WTC11 (cell line): ENCODE measurements around the gene KLHL26. TPM values are rescaled to one million over a fixed set of nuclear protein-coding genes. Genes with fewer than 3 reads are reported as not detected.

ENCODE experiments used
- ATAC-seq: fragments of 200-7000 bp; cut with Tn5 transposase; 2 replicates; pipeline ENCODE4 v1.10.0; 2021; ENCODE audit warnings: mild to moderate bottlenecking, moderate library complexity
- CTCF ChIA-PET: fragments of 300-600 bp; sonication (Branson Sonifier 250); formaldehyde crosslinking; loops from one replicate; lab custom pipeline; 2021; ENCODE audit warnings: antibody characterized with exemption; lab: Charles Lee
- POLR2A ChIA-PET: fragments of 350-600 bp; sonication (Branson Sonifier 250); formaldehyde crosslinking; loops from one replicate; lab custom pipeline; 2021; ENCODE audit warnings: antibody characterized with exemption; lab: Charles Lee
- DNase-seq: peaks from one replicate; pipeline ENCODE4 v3.0.0; 2021; ENCODE audit warnings: low spot score
- H3K27ac Mint-ChIP-seq: 2 replicates; pipeline ENCODE4 v1.8.0; 2021; ENCODE audit warnings: mixed read lengths
- H3K27me3 Mint-ChIP-seq: 2 replicates; pipeline ENCODE4 v1.8.0; 2021; ENCODE audit warnings: low read depth, mild to moderate bottlenecking, moderate library complexity, mixed read lengths
- H3K36me3 Mint-ChIP-seq: 2 replicates; pipeline ENCODE4 v1.8.0; 2021; ENCODE audit warnings: mixed read lengths
- H3K4me1 Mint-ChIP-seq: 2 replicates; pipeline ENCODE4 v1.8.0; 2022; ENCODE audit warnings: mixed read lengths
- H3K4me3 Mint-ChIP-seq: 2 replicates; pipeline ENCODE4 v1.8.0; 2021; ENCODE audit warnings: mild to moderate bottlenecking, moderate library complexity, mixed read lengths
- H3K9me3 Mint-ChIP-seq: 2 replicates; pipeline ENCODE4 v1.8.0; 2021; ENCODE audit warnings: mixed read lengths
- ATF2 ChIP-seq: sonication (generic); formaldehyde crosslinking; IDR thresholded peaks from 2 replicates; pipeline ENCODE4 v1.8.1; 2022; ENCODE audit warnings: low read depth, missing genetic modification reagents, borderline replicate concordance
- GRHL2 ChIP-seq: fragments of 250-450 bp; sonication (Bioruptor Pico); IDR thresholded peaks from 2 replicates; pipeline ENCODE4 v1.8.0; 2022; ENCODE audit warnings: mild to moderate bottlenecking, moderate library complexity; ENCODE audit not compliant: insufficient replicate concordance, severe bottlenecking
- IRF2 ChIP-seq: sonication (generic); formaldehyde crosslinking; IDR thresholded peaks from 2 replicates; pipeline ENCODE4 v1.8.0; 2022; ENCODE audit warnings: low read depth, missing genetic modification reagents, borderline replicate concordance
- JAZF1 ChIP-seq: fragments of 250-450 bp; sonication (Bioruptor Pico); IDR thresholded peaks from 2 replicates; pipeline ENCODE4 v1.9.0; 2021; ENCODE audit warnings: moderate library complexity, mild to moderate bottlenecking, inconsistent platforms
- NFE2L1 ChIP-seq: sonication (generic); formaldehyde crosslinking; IDR thresholded peaks from 2 replicates; pipeline ENCODE4 v1.8.1; 2023; ENCODE audit warnings: missing genetic modification reagents
- OVOL2 ChIP-seq: fragments of 250-450 bp; sonication (Bioruptor Pico); IDR thresholded peaks from 2 replicates; pipeline ENCODE4 v1.9.0; 2021; ENCODE audit warnings: mild to moderate bottlenecking, borderline replicate concordance
- ZMAT4 ChIP-seq: fragments of 250-450 bp; sonication (Bioruptor Pico); IDR thresholded peaks from 2 replicates; pipeline ENCODE4 v1.9.0; 2021; ENCODE audit warnings: mild to moderate bottlenecking
- ZNF423 ChIP-seq: fragments of 250-450 bp; sonication (Bioruptor Pico); IDR thresholded peaks from 2 replicates; pipeline ENCODE4 v2.1.2; 2022; ENCODE audit warnings: mild to moderate bottlenecking, moderate library complexity
- ZNF425 ChIP-seq: fragments of 250-450 bp; sonication (Bioruptor Pico); conservative IDR thresholded peaks from 2 replicates; pipeline ENCODE4 v1.9.0; 2021; ENCODE audit warnings: mild to moderate bottlenecking
- total RNA-seq: library from RNA; stranded (reverse); gene quantifications from 3 replicates; pipeline ENCODE4 v1.2.3, GENCODE V29; 2021
- TF ChIP-seq, protein P1 (sequence below): sonication (generic); formaldehyde crosslinking; IDR thresholded peaks from 2 replicates; pipeline ENCODE4 v1.8.0; 2022; ENCODE audit warnings: mild to moderate bottlenecking, missing genetic modification reagents
- TF ChIP-seq, protein P2 (sequence below): sonication (generic); formaldehyde crosslinking; IDR thresholded peaks from 2 replicates; pipeline ENCODE4 v1.8.1; 2023; ENCODE audit warnings: mild to moderate bottlenecking, missing genetic modification reagents, moderate library complexity

KLHL26 gene
- total RNA-seq, 1 experiment from 2014 or later: 13.1 TPM

DNA sequence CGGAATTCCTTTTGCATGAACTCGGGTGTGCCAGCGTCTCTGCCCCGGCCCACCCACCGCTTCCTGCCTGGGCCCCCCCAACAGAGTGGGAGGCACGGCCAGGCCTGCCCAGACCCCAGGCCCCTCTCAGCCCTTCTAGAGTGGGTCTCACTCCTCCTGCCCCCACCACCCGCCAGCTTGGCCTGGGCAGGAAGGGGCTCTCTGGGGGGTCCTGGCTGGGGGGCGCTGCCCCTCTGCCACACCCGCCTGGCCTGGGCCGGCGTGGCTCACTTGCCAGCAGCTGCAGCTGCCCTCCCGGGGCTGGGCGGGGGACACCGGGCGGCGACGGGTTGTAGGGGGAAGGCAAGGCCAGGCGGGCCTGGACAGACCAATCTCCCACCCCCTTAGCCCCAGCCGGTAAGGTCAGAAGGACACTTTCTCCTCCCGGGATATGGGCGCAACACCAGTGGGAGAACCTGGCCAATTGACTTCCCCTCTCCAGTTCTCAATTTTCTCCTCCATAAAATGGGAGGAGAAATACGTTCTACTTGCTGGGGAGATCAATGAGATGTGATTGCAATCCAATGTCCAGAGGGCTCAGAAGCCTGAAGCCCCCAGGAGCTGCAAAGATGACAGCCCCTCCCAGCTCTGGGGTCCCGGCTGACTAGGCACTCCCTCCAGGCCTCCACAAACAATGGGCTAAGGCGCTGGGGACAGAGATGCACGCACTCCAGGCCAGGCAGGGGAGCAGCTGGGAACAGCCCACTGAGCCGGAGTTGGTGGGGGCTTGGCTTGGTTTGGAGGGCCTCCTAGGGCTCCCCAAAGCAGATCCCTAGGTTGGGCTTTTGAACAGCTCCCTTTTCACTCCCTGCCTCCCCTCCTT lies 32.6 kb upstream of the KLHL26 start:
- Mint-ChIP-seq H3K27ac (no peak overlapping the region), H3K27me3 (peaks cover 88% of the 10 kb centered on the region), H3K36me3 (no peaks in the 10 kb centered on the region), H3K9me3 (no peaks in the 10 kb centered on the region), H3K4me3 (peak overlapping the region; percentile 54), H3K4me1 (peaks cover 36% of the 10 kb centered on the region)
- no peak for DNase-seq
- ChIA-PET POLR2A (interaction anchor here (1.0 kb wide), 1 partner anchor 15 kb away, joined by 3 read pairs; no protein-coding TSS in a partner anchor), CTCF (interaction anchor here (0.6 to 2.5 kb wide), 4 partner anchors 11 to 68 kb away, joined by 3 to 29 read pairs (median 14); partner anchors contain the start of gene REX1BD)
- ATAC-seq: no peak; the same call in 1 of the 2 replicates
- no peak for TF ChIP-seq IRF2 (CRISPR knock-in tag)
- no peak for TF ChIP-seq ZNF425 (CRISPR knock-in tag)
- no peak for TF ChIP-seq NFE2L1 (CRISPR knock-in tag)
- TF ChIP-seq ZMAT4 (CRISPR knock-in tag): no peak
- no peak for TF ChIP-seq GRHL2 (CRISPR knock-in tag)
- peak; percentile 31; the same call in 1 of the 2 replicates for TF ChIP-seq ZNF423
- no peak for TF ChIP-seq JAZF1 (CRISPR knock-in tag)
- no peak for TF ChIP-seq OVOL2 (CRISPR knock-in tag)
- TF ChIP-seq ATF2 (CRISPR knock-in tag): no peak

GRCh38 chr19:18604820-18605159 lies 32.0 kb upstream of the KLHL26 start:
- Mint-ChIP-seq H3K36me3 (no peaks in the 10 kb centered on the region), H3K27me3 (peaks cover 88% of the 10 kb centered on the region), H3K4me3 (peak overlapping the region; percentile 70), H3K27ac (no peak overlapping the region), H3K9me3 (no peaks in the 10 kb centered on the region), H3K4me1 (peaks cover 42% of the 10 kb centered on the region)
- TF ChIP-seq ZMAT4 (CRISPR knock-in tag): no peak
- TF ChIP-seq ATF2 (CRISPR knock-in tag): no peak
- TF ChIP-seq, protein P1, sequence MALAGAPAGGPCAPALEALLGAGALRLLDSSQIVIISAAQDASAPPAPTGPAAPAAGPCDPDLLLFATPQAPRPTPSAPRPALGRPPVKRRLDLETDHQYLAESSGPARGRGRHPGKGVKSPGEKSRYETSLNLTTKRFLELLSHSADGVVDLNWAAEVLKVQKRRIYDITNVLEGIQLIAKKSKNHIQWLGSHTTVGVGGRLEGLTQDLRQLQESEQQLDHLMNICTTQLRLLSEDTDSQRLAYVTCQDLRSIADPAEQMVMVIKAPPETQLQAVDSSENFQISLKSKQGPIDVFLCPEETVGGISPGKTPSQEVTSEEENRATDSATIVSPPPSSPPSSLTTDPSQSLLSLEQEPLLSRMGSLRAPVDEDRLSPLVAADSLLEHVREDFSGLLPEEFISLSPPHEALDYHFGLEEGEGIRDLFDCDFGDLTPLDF (CRISPR knock-in tag): no peak
- TF ChIP-seq, protein P2, sequence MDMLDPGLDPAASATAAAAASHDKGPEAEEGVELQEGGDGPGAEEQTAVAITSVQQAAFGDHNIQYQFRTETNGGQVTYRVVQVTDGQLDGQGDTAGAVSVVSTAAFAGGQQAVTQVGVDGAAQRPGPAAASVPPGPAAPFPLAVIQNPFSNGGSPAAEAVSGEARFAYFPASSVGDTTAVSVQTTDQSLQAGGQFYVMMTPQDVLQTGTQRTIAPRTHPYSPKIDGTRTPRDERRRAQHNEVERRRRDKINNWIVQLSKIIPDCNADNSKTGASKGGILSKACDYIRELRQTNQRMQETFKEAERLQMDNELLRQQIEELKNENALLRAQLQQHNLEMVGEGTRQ: no peak
- ChIA-PET CTCF (interaction anchor here (1.5 to 2.5 kb wide), 3 partner anchors 11 to 68 kb away, joined by 7 to 29 read pairs (median 21); partner anchors contain the start of gene REX1BD), POLR2A (interaction anchor here (0.6 to 1.0 kb wide), 4 partner anchors 14 to 96 kb away, joined by 3 to 10 read pairs (median 4); no protein-coding TSS in a partner anchor)
- ATAC-seq: no peak
- no peak for DNase-seq
